ENCODE measurements around the gene MKX.

DNA sequence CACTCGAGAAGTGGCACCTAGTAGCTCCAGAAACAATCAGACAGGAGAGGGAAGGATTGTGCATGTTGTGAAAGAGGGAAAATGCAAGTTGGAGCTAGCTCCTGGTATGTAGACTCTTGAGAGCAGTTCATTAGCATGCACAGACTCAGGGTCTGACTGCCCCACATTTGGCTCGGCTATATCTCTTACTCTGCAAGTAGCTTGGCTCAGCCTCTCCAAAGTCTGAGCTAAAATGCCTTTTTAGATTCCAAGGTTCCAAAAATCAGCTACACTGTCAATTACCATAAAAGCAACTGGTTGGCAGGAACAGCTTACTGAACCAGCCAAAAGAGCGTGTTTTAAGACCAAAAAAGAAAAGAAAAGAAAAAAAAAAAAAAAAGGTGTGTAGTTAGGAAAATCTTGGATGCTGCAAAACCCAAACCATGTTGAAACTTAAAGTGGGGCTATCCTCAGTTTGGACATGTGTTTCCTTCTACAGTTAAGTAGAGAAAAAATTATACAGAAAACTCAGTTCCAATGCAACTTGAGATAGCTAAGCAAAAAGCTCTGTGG, 65.5 kb downstream of the MKX start:
- TF ChIP-seq POLR2A (IDR thresholded peaks at IDR 0.05), result no peak
- TF ChIP-seq, protein P1, sequence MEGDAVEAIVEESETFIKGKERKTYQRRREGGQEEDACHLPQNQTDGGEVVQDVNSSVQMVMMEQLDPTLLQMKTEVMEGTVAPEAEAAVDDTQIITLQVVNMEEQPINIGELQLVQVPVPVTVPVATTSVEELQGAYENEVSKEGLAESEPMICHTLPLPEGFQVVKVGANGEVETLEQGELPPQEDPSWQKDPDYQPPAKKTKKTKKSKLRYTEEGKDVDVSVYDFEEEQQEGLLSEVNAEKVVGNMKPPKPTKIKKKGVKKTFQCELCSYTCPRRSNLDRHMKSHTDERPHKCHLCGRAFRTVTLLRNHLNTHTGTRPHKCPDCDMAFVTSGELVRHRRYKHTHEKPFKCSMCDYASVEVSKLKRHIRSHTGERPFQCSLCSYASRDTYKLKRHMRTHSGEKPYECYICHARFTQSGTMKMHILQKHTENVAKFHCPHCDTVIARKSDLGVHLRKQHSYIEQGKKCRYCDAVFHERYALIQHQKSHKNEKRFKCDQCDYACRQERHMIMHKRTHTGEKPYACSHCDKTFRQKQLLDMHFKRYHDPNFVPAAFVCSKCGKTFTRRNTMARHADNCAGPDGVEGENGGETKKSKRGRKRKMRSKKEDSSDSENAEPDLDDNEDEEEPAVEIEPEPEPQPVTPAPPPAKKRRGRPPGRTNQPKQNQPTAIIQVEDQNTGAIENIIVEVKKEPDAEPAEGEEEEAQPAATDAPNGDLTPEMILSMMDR (IDR thresholded peaks at IDR 0.05), result no peak
